SK-N-SH (cell line): ENCODE data around the gene C4BPB. TPM values are rescaled to one million over a fixed set of nuclear protein-coding genes. Genes with fewer than 3 reads are reported as not detected.

Experiments
- CTCF ChIA-PET: fragments of 300-600, 350-600 bp; formaldehyde crosslinking; extraction: SDS; loops from one replicate; lab custom pipeline; 2021; lab: Yijun Ruan, JAX
- POLR2A ChIA-PET: fragments of 350-600 bp; sonication (Branson Sonifier 250); formaldehyde crosslinking; extraction: SDS; loops from one replicate; lab custom pipeline; 2020; ENCODE audit warnings: antibody characterized with exemption, inconsistent platforms; lab: Yijun Ruan, JAX
- DNase-seq: peaks from one replicate; pipeline ENCODE4 v3.0.0; 2012
- H2AFZ ChIP-seq: fragments of 200-600 bp; sonication (generic); 2 replicates; pipeline ENCODE4 v1.8.1; 2016; ENCODE audit warnings: antibody characterized with exemption, mild to moderate bottlenecking, low read depth
- H3F3A ChIP-seq: fragments of 200-600 bp; sonication (generic); replicated peaks from 2 replicates; pipeline ENCODE3; 2016; ENCODE audit warnings: antibody characterized with exemption, mild to moderate bottlenecking; ENCODE audit not compliant: insufficient read depth
- H3K27ac ChIP-seq, 2 experiments: fragments of 200-500 bp in 1 of 2; fragments of 200-600 bp in 1 of 2; sonication (Bioruptor generic) in 1 of 2; sonication (generic), shearing (Covaris generic) in 1 of 2; 2 replicates each; pipeline versions ENCODE4 v1.5.1 to v1.6.1; 2014 to 2016; ENCODE audit warnings: low read depth in 2 of 2, inconsistent platforms in 1 of 2, low read length in 1 of 2, mild to moderate bottlenecking in 1 of 2, mixed read lengths in 1 of 2
- H3K27me3 ChIP-seq: fragments of 200-600 bp; sonication (generic), shearing (Covaris generic); 2 replicates; pipeline ENCODE4 v1.6.1; 2016; ENCODE audit warnings: mixed run types; ENCODE audit not compliant: insufficient read depth
- H3K36me3 ChIP-seq, 2 experiments: fragments of 200-500 bp in 1 of 2; fragments of 200-600 bp in 1 of 2; sonication (Bioruptor generic) in 1 of 2; sonication (generic) in 1 of 2; replicated peaks in 1 of 2; 2 replicates each; pipeline versions ENCODE3 to v1.5.1; 2014 to 2016; ENCODE audit warnings: low read length in 1 of 2, mild to moderate bottlenecking in 1 of 2; ENCODE audit not compliant: insufficient read depth in 2 of 2, control insufficient read depth in 1 of 2
- H3K4me1 ChIP-seq, 2 experiments: fragments of 200-500 bp in 1 of 2; fragments of 200-600 bp in 1 of 2; sonication (Bioruptor generic) in 1 of 2; sonication (generic), shearing (Covaris generic) in 1 of 2; 2 replicates each; pipeline versions ENCODE4 v1.5.1 to v1.6.1; 2014 to 2016; ENCODE audit warnings: low read depth in 1 of 2, low read length in 1 of 2, mixed run types in 1 of 2; ENCODE audit not compliant: insufficient read depth in 2 of 2, control insufficient read depth in 1 of 2
- H3K4me2 ChIP-seq: fragments of 200-600 bp; sonication (generic), shearing (Covaris generic); 2 replicates; pipeline ENCODE4 v1.6.1; 2017; ENCODE audit warnings: mixed run types
- H3K4me3 ChIP-seq, 2 experiments: fragments of 200-500 bp in 1 of 2; fragments of 200-600 bp in 1 of 2; sonication (Bioruptor generic) in 1 of 2; sonication (generic), shearing (Covaris generic) in 1 of 2; 2 replicates each; pipeline versions ENCODE4 v1.5.1 to v1.8.1; 2014 to 2016; ENCODE audit warnings: low read depth in 2 of 2, inconsistent platforms in 1 of 2, low read length in 1 of 2, mild to moderate bottlenecking in 1 of 2, mixed read lengths in 1 of 2, moderate library complexity in 1 of 2
- H3K79me2 ChIP-seq: fragments of 200-600 bp; sonication (generic); 2 replicates; pipeline ENCODE4 v1.8.1; 2017; ENCODE audit warnings: mild to moderate bottlenecking; ENCODE audit not compliant: insufficient read depth
- H3K9ac ChIP-seq: fragments of 200-600 bp; sonication (generic); 2 replicates; pipeline ENCODE4 v1.6.1; 2017; ENCODE audit warnings: mixed run types
- H3K9me2 ChIP-seq: fragments of 200-600 bp; sonication (generic); 2 replicates; pipeline ENCODE4 v1.6.1; 2017; ENCODE audit warnings: mixed run types
- H3K9me3 ChIP-seq: fragments of 200-600 bp; sonication (generic); 2 replicates; pipeline ENCODE4 v1.6.1; 2017; ENCODE audit warnings: mixed run types, mild to moderate bottlenecking, moderate library complexity
- H4K20me1 ChIP-seq: fragments of 200-600 bp; sonication (generic); 2 replicates; pipeline ENCODE4 v1.6.1; 2017; ENCODE audit warnings: mild to moderate bottlenecking, mixed run types; ENCODE audit not compliant: insufficient read depth
- EP300 ChIP-seq, 2 experiments: IDR thresholded peaks; 2 replicates each; pipeline versions ENCODE4 v1.4.0 to v1.6.1; 2012; ENCODE audit warnings: borderline replicate concordance in 1 of 2, low read depth in 1 of 2, low read length in 1 of 2
- FOXJ3 ChIP-seq: sonication (generic); formaldehyde crosslinking; IDR thresholded peaks from 2 replicates; pipeline ENCODE4 v1.5.1; 2020; ENCODE audit warnings: mild to moderate bottlenecking, missing genetic modification reagents
- GABPA ChIP-seq: IDR thresholded peaks from 2 replicates; pipeline ENCODE4 v1.4.0; 2012; ENCODE audit warnings: low read depth, mild to moderate bottlenecking
- GATA2 ChIP-seq: sonication (generic); formaldehyde crosslinking; IDR thresholded peaks from 2 replicates; pipeline ENCODE4 v1.5.0; 2020; ENCODE audit warnings: mild to moderate bottlenecking, missing genetic modification reagents
- IRF3 ChIP-seq: fragments of 150-350 bp; IDR thresholded peaks from 2 replicates; pipeline ENCODE4 v1.6.1; 2016; ENCODE audit warnings: mild to moderate bottlenecking, low read depth, low read length
- JUND ChIP-seq: IDR thresholded peaks from 2 replicates; pipeline ENCODE4 v1.4.0; 2012
- NRF1 ChIP-seq: IDR thresholded peaks from 2 replicates; pipeline ENCODE4 v1.6.1; 2012; ENCODE audit warnings: low read depth, mild to moderate bottlenecking, low read length
- PBX3 ChIP-seq: IDR thresholded peaks from 2 replicates; pipeline ENCODE4; 2012
- RAD21 ChIP-seq: IDR thresholded peaks from 2 replicates; pipeline ENCODE4 v1.6.1; 2012; ENCODE audit warnings: mild to moderate bottlenecking, low read length
- RCOR1 ChIP-seq: fragments of 150-350 bp; IDR thresholded peaks from 2 replicates; pipeline ENCODE4 v1.6.1; 2017; ENCODE audit warnings: antibody characterized with exemption, low read length
- TEAD4 ChIP-seq: IDR thresholded peaks from 2 replicates; pipeline ENCODE4 v1.4.0; 2012; ENCODE audit warnings: mild to moderate bottlenecking, borderline replicate concordance; ENCODE audit not compliant: insufficient read depth
- USF2 ChIP-seq: fragments of 150-350 bp; IDR thresholded peaks from 2 replicates; pipeline ENCODE4 v1.6.1; 2017; ENCODE audit warnings: antibody characterized with exemption, low read length, low read depth, borderline replicate concordance
- ZBTB33 ChIP-seq: IDR thresholded peaks from 2 replicates; pipeline ENCODE4 v1.4.0; 2012; ENCODE audit warnings: low read depth, borderline replicate concordance
- polyA plus RNA-seq, 3 experiments: library from polyadenylated mRNA; depleted of rRNA; stranded (reverse); fragments of >200 nt; gene quantifications; 2 replicates each; pipeline ENCODE4 v1.2.3, GENCODE V29; 2012

The C4BPB gene
- polyA plus RNA-seq, 1 of the 3 experiments (the other 2 are of a cell fraction) = not detected

GRCh38 chr1:207129053-207129452 lies 40.4 kb downstream of the C4BPB start:
- no peaks in the 10 kb centered on the region for H3K4me1 ChIP-seq
- no peaks in the 10 kb centered on the region for H3K79me2 ChIP-seq
- H2AFZ ChIP-seq = no peak overlapping the region
- POLR2A ChIA-PET = no interaction called here
- DNase-seq = no peak
- H3K9me3 ChIP-seq = no peaks in the 10 kb centered on the region
- no peaks in the 10 kb centered on the region for H3K36me3 ChIP-seq
- H3K27ac ChIP-seq = no peak overlapping the region
- H4K20me1 ChIP-seq = no peaks in the 10 kb centered on the region
- no peaks in the 10 kb centered on the region for H3K9me2 ChIP-seq
- CTCF ChIA-PET = no interaction called here
- TF ChIP-seq RCOR1 = no peak
- no peak for TF ChIP-seq GABPA
- no peak for TF ChIP-seq PBX3
- no peak for TF ChIP-seq JUND
- TF ChIP-seq TEAD4 = no peak
- no peak for TF ChIP-seq USF2
- no peak for TF ChIP-seq NRF1
- TF ChIP-seq IRF3 = no peak
- no peak for TF ChIP-seq ZBTB33
- no peak for TF ChIP-seq EP300 (IDR thresholded peaks at IDR 0.05; ENCODE audit: borderline replicate concordance in 1 of 2, low read depth in 1 of 2, low read length in 1 of 2)
- TF ChIP-seq FOXJ3 = no peak
- no peak for TF ChIP-seq GATA2
- no peak for TF ChIP-seq RAD21
- no peak overlapping the region for H3K4me3 ChIP-seq
- H3K4me2 ChIP-seq = no peak overlapping the region
- no peak overlapping the region for H3K9ac ChIP-seq
- H3F3A ChIP-seq = no peaks in the 10 kb centered on the region
- H3K27me3 ChIP-seq = no peaks in the 10 kb centered on the region
